G401.6 (cell line): Measurements from ENCODE around the gene OASL.

Source experiments
- FAIRE-seq: peaks from 2 replicates; lab custom pipeline; 2012; peaks lifted over from hg19 to GRCh38; lab: Jason Lieb, UNC

Gene OASL

GRCh38 chr12:121013715-121014114 lies 25.3 kb downstream of the OASL start:
- FAIRE-seq = no peak

DNA sequence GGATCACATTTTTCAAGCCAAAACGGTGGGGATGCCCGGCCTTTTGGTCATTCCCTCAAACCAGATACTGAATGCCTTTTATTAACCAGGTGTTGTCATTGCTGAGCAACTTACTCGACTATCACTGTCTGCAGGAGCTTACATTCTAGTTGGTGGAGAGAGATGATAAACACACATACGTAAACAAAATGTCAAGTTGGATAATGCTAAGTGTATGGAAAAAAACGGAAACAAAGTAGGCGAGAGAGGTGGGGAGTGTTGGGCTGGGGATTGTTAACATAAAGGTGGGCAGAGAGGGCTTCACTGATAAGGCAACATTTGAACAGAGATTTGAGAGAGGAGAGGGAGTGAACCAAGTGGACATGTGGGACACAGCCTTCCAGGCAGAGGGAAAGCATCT lies 27.2 kb downstream of the OASL start:
- FAIRE-seq = no peak

GRCh38 chr12:121010860-121011259 lies 28.2 kb downstream of the OASL start:
- no peak for FAIRE-seq

- FAIRE-seq = no peak
Observed at GRCh38 chr12:121009741-121010140, 29.3 kb downstream of the OASL start.

- no peak for FAIRE-seq
Observed at GRCh38 chr12:121008347-121009098, 30.5 kb downstream of the OASL start.

DNA sequence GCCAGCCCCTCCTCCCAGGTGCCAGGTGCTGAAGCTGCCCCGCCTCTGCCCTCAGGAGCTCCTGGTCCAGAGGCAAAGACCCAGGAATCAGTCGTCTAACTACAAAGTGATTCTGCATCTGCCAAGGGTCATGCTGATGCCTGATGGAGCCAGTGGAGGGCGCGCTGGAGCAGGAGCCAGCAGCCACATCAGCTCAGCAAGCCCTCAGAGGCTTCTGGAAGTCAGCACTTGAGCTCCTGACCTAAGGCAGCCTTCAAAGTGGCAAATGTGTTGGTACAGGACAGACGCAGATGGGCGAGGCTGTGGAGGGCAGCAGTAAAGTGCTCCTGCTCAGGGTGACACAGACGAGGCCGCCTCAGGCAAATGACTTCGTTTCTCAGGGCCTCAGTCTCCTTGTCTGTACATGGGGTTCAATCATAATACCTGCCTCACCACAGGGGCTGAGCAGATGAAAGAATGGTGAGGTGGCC lies 33.7 kb downstream of the OASL start:
- no peak for FAIRE-seq

- no peak for FAIRE-seq
Observed at GRCh38 chr12:121004253-121004815, 34.7 kb downstream of the OASL start.

DNA sequence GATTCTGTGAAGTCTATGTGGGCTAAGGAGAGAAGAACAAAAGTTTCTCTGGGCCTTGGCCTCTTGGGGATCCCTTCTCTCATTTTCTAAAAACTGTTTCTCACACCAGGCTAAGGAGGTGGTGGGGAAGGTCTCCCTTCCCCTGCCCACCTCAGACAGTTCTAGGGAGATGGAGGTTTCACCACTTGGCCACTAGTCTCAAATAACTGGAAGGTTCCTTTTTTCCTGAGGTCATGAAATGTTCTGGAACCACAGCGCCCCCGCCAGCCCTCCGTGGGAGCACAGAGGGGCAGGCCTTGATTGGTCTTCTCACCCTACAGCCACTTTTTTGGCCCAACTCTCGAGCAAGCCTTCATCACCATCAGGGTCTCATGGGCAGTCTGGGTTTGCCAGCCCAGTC lies 35.4 kb downstream of the OASL start:
- no peak for FAIRE-seq

DNA sequence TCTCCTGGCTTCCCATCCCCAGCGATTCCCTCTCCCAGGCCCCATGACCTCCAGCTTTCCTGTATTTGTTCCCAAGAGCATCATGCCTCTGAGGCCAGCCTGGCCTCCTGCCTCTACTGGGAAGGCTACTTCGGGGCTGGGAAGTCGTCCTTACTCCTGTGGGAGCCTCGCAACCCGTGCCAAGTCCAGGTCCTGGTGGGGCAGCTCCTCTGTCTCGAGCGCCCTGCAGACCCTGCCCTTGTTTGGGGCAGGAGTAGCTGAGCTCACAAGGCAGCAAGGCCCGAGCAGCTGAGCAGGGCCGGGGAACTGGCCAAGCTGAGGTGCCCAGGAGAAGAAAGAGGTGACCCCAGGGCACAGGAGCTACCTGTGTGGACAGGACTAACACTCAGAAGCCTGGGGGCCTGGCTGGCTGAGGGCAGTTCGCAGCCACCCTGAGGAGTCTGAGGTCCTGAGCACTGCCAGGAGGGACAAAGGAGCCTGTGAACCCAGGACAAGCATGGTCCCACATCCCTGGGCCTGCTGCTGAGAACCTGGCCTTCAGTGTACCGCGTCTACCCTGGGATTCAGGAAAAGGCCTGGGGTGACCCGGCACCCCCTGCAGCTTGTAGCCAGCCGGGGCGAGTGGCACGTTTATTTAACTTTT lies 37.1 kb downstream of the OASL start:
- FAIRE-seq = no peak

DNA sequence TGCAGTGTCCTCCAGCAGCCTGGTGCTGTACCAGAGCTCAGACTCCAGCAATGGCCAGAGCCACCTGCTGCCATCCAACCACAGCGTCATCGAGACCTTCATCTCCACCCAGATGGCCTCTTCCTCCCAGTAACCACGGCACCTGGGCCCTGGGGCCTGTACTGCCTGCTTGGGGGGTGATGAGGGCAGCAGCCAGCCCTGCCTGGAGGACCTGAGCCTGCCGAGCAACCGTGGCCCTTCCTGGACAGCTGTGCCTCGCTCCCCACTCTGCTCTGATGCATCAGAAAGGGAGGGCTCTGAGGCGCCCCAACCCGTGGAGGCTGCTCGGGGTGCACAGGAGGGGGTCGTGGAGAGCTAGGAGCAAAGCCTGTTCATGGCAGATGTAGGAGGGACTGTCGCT lies 38.0 kb downstream of the OASL start:
- no peak for FAIRE-seq

DNA sequence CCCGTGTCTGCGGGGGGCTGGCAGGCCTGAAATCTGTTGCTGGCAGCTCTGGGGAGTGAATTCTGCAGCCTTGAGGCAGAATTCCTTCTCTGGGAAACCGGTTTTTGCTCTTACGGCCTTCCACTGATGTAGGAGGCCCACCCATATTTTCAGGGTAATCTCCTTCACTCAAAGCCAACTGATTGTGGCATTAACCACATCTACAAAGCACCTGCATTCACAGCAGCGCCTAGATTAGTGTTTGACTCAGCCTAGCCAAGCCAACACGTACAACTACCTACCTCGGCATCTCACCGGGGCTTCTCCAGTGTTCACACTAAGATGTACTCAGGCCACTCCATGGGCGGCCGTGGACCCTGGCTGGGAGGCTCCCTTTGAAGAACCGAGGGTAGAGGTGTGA lies 38.5 kb downstream of the OASL start:
- no peak for FAIRE-seq

DNA sequence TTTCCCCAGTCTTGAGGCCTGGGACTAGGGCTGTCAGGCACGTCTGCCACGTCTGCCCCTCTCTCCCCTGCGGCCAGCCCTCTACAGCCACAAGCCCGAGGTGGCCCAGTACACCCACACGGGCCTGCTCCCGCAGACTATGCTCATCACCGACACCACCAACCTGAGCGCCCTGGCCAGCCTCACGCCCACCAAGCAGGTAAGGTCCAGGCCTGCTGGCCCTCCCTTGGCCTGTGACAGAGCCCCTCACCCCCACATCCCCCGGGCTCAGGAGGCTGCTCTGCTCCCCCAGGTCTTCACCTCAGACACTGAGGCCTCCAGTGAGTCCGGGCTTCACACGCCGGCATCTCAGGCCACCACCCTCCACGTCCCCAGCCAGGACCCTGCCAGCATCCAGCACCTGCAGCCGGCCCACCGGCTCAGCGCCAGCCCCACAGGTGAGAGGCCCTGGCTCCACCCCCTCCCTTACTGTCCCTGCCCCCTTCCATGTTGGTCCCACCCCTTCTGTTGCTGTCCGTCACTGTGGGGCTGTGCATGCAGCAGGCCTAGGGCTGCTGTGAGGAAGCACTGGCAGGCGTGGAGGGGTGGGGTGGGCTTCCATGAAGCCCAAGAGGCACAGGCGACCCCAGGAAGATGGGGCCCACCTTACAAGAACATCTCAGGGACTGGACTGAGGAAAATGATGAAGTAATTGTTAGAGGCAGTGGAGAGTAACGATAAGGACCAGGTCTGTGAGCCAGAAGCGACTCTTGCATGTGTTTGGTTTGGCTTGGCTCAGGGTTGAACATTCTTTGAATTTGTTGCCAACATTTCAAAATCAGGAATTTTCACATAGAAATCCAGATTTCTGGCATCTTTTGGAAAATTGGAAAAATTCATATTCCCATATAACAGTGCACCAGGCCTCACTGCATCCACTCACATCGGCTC lies 39.6 kb downstream of the OASL start:
- FAIRE-seq = no peak

GRCh38 chr12:120998435-120998834 lies 40.6 kb downstream of the OASL start:
- FAIRE-seq = no peak

DNA sequence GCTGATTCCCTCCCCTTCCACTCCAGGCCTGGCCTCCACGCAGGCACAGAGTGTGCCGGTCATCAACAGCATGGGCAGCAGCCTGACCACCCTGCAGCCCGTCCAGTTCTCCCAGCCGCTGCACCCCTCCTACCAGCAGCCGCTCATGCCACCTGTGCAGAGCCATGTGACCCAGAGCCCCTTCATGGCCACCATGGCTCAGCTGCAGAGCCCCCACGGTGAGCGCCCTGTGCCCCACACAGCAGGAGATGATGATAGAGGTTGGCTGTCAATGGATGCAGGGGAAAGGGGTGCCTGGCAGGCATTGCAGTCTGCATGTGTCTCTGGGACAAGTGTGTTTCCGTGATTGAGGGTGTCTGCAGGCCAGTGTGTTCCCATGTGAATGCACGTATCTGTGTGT lies 41.6 kb downstream of the OASL start:
- FAIRE-seq = no peak

DNA sequence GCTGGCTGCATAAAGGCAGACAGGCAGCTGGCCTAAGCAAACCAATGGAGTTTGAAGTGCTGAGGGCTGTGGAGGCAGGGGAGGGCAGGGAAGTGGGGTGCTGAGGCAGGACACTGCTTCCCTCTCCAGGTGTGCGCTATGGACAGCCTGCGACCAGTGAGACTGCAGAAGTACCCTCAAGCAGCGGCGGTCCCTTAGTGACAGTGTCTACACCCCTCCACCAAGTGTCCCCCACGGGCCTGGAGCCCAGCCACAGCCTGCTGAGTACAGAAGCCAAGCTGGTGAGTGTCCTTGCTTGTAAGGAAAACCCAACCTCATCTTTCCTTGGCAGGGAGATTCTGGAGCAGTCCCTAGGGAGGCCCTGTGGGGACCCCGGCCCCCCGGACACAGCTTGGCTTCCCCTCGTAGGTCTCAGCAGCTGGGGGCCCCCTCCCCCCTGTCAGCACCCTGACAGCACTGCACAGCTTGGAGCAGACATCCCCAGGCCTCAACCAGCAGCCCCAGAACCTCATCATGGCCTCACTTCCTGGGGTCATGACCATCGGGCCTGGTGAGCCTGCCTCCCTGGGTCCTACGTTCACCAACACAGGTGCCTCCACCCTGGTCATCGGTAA lies 42.8 kb downstream of the OASL start:
- FAIRE-seq = no peak

DNA sequence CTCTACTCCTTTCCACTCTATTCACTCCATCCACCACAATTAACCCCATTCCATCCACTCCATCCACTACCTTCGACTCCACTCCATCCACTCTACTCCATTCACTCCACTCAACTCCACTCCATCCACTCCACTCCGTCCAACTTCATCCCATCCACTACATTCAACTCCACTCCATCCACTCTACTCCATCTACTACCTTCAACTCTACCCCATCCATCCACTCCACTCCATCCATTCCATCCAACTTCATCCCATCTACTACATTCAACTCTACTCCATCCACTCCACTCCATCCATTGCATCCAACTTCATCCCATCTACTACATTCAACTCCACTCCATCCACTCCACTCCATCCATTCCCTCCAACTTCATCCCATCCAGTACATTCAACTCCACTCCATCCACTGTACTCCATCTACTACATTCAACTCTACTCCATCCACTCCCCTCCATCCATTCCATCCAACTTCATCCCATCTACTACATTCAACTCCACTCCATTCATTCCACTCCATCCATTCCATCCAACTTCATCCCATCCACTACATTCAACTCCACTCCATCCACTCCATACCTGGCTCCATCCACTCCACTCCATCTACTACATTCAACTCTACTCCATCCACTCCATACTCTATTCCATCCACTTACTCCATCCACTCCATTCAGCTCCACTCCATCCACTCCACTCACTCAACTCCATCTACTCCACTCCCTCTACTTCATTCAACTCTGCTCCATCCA lies 44.3 kb downstream of the OASL start:
- no peak for FAIRE-seq

DNA sequence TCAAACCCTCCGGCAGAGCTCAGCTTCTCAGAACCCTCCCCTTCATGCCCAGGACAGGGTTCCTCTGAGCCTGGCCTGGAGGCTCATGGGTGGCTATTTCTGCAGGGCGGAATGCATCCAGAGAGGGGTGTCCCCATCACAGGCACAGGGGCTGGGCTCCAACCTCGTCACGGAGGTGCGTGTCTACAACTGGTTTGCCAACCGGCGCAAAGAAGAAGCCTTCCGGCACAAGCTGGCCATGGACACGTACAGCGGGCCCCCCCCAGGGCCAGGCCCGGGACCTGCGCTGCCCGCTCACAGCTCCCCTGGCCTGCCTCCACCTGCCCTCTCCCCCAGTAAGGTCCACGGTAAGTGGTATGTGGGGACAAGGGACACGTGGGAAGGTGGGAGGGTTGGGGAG lies 45.0 kb downstream of the OASL start:
- FAIRE-seq = no peak

DNA sequence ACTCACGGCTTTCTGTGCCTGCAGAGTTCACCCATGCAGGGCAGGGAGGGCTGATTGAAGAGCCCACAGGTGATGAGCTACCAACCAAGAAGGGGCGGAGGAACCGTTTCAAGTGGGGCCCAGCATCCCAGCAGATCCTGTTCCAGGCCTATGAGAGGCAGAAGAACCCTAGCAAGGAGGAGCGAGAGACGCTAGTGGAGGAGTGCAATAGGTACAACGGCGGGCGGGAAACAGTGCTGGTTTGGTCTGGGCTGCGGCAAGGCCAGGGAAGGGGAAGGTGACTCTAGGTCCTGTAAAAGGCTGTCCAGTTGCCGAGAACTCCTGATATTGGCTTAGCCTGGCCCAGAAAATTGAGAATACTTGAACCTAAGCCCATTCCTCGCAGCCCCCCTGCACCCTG lies 45.5 kb downstream of the OASL start:
- FAIRE-seq = no peak

DNA sequence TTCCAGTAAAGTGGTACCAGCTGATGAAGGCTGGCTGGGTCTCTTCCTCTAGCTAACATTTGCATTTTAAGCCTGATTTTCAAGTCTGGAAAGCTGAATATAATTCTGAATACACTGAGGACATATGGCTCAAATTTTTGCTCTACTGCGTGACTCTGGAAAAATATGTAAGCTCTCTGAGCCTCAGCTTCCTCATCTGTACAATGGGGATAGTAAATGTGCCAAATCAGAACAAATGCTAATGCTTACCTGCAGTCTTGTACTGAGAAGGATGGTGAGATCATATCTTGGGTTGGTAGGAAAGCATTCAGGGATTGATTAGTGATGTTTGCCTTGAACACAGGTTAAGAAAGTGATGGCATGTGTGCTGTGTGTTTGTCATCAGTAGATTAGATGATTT lies 46.1 kb downstream of the OASL start:
- no peak for FAIRE-seq

DNA sequence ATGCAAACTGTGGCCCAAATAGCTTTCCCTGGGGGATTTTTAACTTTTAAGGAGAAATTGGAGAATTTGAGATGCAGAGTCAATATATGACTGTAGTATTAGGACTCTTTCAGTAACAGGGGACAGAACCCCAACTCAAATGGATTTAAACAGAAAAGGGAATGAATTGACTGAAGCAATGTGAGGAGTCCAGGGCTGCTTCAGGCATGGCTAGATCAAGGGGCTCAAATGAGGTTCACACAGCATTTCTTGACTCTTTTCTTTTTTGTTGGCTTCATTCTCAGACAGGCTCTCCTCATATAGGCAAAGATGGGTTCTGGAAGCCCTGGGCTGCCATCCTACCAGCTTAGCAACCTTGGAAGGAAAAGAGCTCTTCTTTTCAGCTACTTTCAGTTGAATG lies 47.1 kb downstream of the OASL start:
- no peak for FAIRE-seq

- FAIRE-seq = no peak
Observed at GRCh38 chr12:120990487-120991055, 48.5 kb downstream of the OASL start.
